Measurements from ENCODE around the gene R3HDM4.

R3HDM4 gene

GRCh38 chr19:898663-899062 lies 14.4 kb downstream of the R3HDM4 start:
- no peak overlapping the region for H3K27ac ChIP-seq
- TF ChIP-seq CTCF (IDR thresholded peaks at IDR 0.05) (no peak), ZFX (IDR thresholded peaks at IDR 0.05; ENCODE audit: borderline replicate concordance) (no peak)

- TF ChIP-seq ZFX (IDR thresholded peaks at IDR 0.05; ENCODE audit: borderline replicate concordance) (no peak), CTCF (IDR thresholded peaks at IDR 0.05) (peak; percentile 20)
Measured at GRCh38 chr19:897442-898039, 15.5 kb downstream of the R3HDM4 start.

GRCh38 chr19:896999-897398 lies 16.0 kb downstream of the R3HDM4 start:
- no peak overlapping the region for H3K27ac ChIP-seq
- TF ChIP-seq CTCF (IDR thresholded peaks at IDR 0.05) = no peak
- no peak for TF ChIP-seq ZFX (IDR thresholded peaks at IDR 0.05; ENCODE audit: borderline replicate concordance)

More at GRCh38 chr19:897442-898039, 15.5 kb downstream of the R3HDM4 start:
- no peak overlapping the region for H3K27ac ChIP-seq

GRCh38 chr19:896434-896833 lies 16.6 kb downstream of the R3HDM4 start:
- TF ChIP-seq CTCF (IDR thresholded peaks at IDR 0.05) (no peak), ZFX (IDR thresholded peaks at IDR 0.05; ENCODE audit: borderline replicate concordance) (no peak)
- H3K27ac ChIP-seq = no peak overlapping the region

GRCh38 chr19:892894-893689 lies 19.9 kb downstream of the R3HDM4 start, which contains the start of the genes MED16 and RNU6-9:
TSS of gene MED16 (minus strand) at chr19:893187. CDS start at chr19:891131, 2,056 bp downstream.
TSS of gene RNU6-9 (plus strand) at chr19:893484.
- no peak for TF ChIP-seq ZFX (IDR thresholded peaks at IDR 0.05; ENCODE audit: borderline replicate concordance)
- no peak for TF ChIP-seq CTCF (IDR thresholded peaks at IDR 0.05)
- H3K27ac ChIP-seq = peak within 1 kb of the TSS; percentile 90

GRCh38 chr19:892243-892893 lies 20.7 kb downstream of the R3HDM4 start:
- no peak for TF ChIP-seq ZFX (IDR thresholded peaks at IDR 0.05; ENCODE audit: borderline replicate concordance)
- no peak for TF ChIP-seq CTCF (IDR thresholded peaks at IDR 0.05)
- H3K27ac ChIP-seq = peak overlapping the region; percentile 90

GRCh38 chr19:891421-892200 lies 21.4 kb downstream of the R3HDM4 start:
- H3K27ac ChIP-seq = peak overlapping the region; percentile 90; the same call in 1 of the 2 replicates

Measured in 22Rv1 (cell line).